ENCODE data around the gene SH3RF3. TPM values are rescaled to one million over a fixed set of nuclear protein-coding genes. Genes with fewer than 3 reads are reported as not detected.

SH3RF3 gene
- total RNA-seq, 1 donor from 2014 or later: 8.0 TPM

DNA sequence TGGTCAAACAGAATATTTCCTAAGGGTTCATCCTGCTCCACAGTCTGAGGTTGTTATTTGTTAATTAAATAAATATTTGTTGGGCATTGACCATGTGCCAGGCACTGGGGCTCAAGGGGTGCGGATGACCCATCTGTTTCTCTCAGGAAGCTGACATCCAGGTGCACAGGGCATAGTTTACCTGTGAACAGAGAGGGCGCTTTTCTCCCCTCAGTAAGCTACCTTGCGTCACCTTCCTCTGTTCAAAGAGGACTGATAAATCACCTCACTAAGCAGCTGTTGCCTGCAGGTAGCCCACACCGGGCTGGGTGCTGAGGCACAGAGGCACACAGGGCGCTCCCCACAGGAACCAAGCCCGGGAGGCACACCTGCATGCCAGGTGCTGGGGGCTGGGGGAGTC lies 41.6 kb downstream of the SH3RF3 start:
- no peak for ATAC-seq
- intact Hi-C loops (cut with DNase I): loop anchor here (5.0 kb wide), 2 partner anchors 38 to 72 kb away; no protein-coding TSS in a partner anchor
- no peak for DNase-seq (ENCODE audit: missing footprints)

DNA sequence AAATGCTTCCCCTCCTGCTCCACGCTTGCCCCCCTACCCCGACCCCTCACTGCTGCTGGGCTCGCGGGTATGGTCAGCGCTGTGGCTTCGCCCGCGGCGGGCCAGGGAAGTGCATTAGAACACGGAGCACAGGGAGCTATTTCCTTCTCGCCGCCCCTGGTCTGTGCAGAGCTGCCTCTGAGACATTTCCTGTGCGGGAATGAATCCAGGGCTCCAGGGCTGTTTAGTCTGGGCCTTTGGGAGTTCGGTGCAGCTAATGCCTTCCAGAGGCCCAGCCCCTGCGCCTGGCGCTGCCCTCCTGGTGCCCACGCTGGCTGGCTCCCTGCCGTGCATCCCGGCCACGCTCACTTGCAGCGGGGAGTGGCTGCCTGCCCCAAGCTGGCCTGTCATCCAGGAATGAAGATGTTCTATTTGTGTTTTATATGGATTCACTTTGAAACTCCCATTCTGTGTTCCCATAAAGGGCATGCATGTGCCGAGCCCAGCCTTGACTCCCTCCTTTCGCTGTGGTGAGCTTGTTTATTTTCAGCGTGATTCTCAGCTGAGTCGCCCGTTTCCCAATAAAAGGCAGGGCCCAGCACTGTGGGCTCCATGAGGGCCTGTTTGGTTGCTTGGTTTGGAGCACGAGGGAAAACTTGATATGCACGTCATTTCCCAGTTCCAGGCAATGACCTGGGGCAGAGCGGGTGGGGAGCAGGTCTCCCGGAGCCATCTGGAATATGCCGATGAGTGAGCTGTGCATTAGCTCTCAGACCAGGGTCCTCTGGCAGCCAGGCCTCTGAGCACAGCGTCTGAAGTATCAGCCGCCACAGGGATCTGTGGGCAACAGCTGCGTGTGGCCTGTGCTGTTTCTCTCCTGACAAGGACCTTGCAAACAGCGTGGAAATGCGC lies 42.7 kb downstream of the SH3RF3 start:
- peak; percentile 35 for ATAC-seq
- no peak for DNase-seq (ENCODE audit: missing footprints)
- intact Hi-C loops (cut with DNase I): loop anchor here (5.0 kb wide), 2 partner anchors 39 to 71 kb away; no protein-coding TSS in a partner anchor

DNA sequence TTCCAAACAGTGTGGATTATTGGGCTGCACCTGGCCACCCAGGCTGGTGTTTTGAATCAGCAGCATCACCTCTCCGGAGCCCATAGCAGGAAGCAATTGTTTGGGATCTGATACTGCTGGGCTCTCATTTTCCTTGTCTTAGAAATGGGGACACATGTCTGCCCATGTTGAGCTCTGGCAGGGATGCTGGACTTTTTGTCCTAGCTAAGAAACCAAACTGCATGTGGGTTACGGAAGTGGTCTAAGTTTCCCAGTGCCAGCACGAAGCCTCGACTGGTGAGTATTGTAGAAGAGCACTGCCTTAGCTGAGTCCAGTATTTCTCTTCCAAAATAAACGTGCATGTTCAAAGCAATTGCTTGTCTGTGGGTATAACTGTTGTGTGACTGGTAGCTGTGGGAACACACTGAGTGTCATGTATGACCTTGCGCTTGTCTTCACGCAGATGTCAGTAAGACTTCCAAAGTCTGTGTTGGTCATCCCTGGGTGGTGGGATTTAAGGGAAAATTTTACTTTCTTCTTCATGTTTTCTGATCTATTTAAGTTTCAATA lies 43.6 kb downstream of the SH3RF3 start:
- ATAC-seq: no peak
- no peak for DNase-seq (ENCODE audit: missing footprints)
- intact Hi-C loops (cut with DNase I): loop anchor here (5.0 kb wide), 2 partner anchors 40 to 70 kb away; no protein-coding TSS in a partner anchor

DNA sequence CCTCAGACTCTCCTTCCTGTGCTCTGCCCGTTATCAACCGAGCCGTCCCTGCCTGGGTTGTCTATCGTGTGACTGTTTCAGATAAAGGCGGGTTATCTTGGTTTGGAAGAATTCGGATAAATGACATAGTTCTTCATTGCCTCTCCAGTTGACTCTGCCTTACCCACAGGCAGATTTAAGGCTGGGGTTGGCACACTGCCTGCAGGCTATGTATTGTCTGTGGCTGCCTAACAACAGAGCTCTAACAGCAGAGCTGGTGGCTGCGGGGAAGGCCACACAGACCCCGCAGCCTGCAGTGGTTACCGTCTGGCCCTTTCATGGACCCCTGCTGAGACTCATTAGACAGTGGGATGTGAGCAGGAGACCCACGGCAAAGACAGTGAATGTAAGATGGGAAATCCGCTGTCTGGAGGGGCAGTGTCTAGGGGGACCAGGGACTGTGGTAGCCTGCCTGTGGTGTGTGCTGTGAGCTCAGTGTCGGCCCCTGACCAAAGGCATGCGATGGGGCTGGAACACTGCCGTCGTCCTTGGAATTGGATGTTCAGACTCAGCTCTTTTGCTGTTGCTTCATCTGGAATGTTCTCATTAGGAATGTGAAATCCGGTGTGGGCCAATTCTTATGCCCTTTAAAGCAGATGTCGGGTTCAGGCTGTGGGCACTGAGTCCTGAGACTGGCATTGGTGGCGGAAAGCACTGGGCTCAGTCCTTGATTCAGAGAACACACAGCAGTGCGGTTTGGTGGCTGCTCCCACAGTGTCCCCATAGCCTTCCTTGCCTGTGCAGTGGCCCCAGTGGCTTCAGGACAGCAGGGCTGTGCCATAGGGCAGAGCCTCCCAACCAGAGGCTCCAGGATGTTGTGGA lies 44.5 kb downstream of the SH3RF3 start:
- ATAC-seq: peak; percentile 84
- intact Hi-C loops (cut with DNase I): loop anchor here (5.0 kb wide), 2 partner anchors 41 to 69 kb away; no protein-coding TSS in a partner anchor

DNA sequence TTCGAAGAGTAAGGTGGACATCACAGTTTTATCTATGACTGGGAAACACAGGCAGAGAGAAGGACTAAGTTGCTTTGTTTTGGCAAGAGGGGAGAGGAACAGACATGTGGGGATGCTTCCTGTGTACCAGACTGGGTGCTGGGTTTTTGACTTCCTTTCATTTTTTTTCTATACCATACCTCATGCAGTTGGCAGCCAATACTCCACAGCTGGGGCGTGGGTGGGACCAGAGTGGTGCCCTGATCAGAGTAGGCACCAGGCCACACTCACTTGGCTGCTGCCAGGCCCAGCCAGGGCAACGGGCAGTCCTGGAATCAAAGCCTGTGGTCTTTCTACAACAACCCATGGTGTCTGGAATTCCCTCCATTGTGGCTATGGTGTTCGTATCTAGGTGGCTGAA lies 45.2 kb downstream of the SH3RF3 start:
- DNase-seq (ENCODE audit: missing footprints) (no peak), ATAC-seq (no peak)
- intact Hi-C loops (cut with DNase I): loop anchor here (5.0 kb wide), 2 partner anchors 42 to 68 kb away; no protein-coding TSS in a partner anchor

More for the DNA sequence above, 44.5 kb downstream of the SH3RF3 start:
- peak; percentile 87 for DNase-seq (ENCODE audit: missing footprints)

DNA sequence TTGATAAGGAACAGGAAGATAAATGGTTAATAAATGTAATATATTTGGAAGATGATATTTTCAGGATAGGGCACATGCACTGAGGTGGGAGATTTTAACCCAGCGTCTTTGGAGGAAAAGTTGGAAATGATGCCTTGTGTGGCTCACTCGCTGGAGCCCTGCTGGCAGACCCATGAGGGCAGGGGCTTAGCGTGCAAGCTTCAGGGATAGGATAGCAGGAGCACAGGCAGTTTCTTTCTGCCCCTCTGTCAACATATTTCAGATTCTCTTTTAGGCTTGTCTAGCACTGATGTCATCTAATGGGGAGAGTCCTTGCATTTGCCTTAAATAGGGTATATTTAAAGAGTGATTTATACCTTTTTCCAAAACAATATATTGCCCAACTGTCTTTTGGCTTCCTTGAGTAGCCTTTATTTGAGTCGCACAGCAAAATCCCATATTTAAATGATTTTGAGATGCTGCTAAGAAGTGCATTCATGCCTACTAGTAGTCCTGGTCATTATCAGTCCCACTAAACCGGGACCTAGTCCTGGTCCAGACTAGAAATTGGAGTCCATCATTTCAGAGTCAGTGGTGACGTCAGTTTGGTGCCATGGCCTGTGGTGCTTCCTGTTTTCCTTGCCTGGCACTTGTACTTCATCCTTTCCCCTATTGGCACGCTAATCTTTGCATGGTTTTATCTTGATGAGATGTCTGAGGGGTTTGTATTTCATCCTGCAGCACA lies 45.8 kb downstream of the SH3RF3 start:
- DNase-seq (ENCODE audit: missing footprints): no peak
- intact Hi-C loops (cut with DNase I): loop anchor here (5.0 kb wide), 2 partner anchors 42 to 68 kb away; no protein-coding TSS in a partner anchor
- ATAC-seq: no peak

DNA sequence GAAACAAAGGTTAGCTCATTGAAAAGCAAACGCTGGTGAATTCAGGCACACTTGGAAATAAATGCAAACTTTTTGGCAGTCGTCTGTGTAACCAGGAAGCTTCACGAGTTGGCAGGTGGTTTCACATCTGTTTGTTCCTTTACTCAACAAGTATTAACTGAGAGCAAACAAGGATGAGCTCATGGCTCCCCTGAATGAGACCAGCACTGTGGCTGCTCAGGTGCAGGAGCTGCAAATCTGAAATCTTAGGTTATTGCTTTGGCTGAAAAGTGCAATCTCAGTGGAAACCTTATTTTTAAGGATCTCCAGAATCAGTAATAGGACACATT lies 46.3 kb downstream of the SH3RF3 start:
- intact Hi-C loops (cut with DNase I): no loop called here

DNA sequence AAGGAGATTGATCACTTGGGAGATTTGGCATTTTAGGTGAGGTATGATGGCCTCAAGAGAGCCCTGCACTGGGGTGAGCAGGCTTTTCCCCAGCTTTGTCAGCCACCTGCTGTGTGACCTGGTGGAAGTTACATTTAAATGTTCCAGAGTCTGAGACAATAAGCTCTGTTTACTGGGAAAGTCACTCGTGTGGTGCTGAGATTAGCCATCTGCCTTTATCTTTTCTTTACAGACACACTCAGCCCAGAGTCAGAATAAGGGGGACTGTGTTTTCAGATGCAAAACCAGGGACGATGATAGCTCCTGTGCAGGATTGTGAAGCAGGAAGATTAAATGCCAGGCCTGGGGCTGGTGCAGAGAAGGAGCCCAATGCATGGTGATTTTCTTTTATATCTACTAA lies 47.9 kb downstream of the SH3RF3 start:
- intact Hi-C loops (cut with DNase I): no loop called here
- ATAC-seq: no peak
- no peak for DNase-seq (ENCODE audit: missing footprints)

More for the DNA sequence above, 46.3 kb downstream of the SH3RF3 start:
- ATAC-seq (no peak), DNase-seq (ENCODE audit: missing footprints) (no peak)

DNA sequence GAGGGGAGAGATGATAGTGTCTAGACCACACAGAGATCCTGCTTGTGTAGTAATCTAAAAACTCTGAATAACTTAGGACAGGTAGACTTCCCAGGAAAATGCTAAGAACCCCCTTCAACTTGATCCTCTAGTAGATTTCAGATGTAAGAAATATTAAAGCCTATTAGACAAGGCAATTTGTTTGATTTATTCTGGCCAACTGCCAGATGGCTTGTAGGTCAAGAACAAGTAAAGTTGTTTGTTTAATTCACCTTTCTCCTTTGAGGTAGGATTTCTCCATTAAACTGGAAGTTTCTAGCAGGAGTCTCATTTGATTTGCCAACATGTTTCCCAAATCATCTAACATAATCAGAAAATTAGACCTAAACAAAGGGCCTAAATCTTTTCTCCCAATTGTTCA lies 48.6 kb downstream of the SH3RF3 start:
- intact Hi-C loops (cut with DNase I): no loop called here
- DNase-seq (ENCODE audit: missing footprints) (no peak), ATAC-seq (no peak)

DNA sequence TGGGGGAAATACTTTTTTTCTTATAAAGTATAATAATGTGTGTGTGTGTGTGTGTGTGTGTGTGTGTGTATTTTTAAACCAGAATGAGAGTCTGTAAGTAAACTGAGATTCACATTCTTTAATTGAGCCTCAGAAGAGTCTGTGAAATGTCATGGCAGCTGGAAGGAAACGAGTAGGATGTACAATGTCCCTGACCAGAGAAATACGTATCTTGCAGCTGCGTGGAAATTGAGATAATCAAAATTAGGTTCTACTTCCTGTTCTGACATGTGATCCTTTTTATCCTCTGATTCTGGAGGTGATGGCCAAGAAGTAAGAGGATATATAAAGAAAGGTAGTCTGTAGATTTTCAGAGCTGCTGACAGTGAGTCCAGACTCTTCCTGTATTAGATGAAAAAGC lies 50.0 kb downstream of the SH3RF3 start:
- no peak for ATAC-seq
- intact Hi-C loops (cut with DNase I): no loop called here
- DNase-seq (ENCODE audit: missing footprints): no peak

DNA sequence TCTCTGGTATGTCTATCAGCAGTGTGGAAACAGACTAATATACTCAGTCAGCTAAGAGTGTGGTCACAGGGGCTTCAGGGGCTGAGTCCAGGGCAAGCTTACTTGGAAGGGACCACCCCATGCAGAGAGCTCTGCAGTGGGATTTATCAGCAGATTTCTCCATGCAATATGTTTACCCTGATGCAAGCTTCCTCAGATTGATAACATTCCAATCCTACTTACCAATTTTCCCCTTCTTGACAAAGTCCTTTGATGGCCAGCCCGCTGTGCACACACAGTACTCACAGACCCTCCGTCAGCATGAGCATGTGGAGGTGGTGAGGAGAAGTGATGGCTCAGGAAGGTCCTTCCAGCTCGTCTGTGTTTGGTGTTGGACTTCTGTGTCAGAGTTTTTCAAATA lies 51.8 kb downstream of the SH3RF3 start:
- DNase-seq (ENCODE audit: missing footprints) (no peak), ATAC-seq (no peak)
- intact Hi-C loops (cut with DNase I): no loop called here

DNA sequence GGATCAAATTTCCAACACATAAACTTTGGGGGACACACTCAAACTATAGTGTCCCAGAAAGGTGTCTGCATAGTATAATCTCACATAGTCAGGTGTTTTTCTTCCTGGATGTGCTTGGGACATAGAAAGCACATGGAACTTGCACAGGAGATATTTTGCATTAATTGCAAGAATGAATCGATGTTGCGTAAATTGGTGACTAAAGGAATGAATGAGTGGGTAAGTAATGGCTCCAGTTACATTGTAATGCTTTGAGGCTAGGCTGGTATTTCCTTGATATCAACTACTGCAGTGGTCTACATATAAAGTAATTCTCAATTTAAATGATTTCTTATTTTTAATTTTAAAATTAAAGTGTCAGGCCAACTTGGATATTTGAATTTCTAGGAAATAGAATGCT lies 53.4 kb downstream of the SH3RF3 start:
- no peak for ATAC-seq
- no peak for DNase-seq (ENCODE audit: missing footprints)
- intact Hi-C loops (cut with DNase I): no loop called here

DNA sequence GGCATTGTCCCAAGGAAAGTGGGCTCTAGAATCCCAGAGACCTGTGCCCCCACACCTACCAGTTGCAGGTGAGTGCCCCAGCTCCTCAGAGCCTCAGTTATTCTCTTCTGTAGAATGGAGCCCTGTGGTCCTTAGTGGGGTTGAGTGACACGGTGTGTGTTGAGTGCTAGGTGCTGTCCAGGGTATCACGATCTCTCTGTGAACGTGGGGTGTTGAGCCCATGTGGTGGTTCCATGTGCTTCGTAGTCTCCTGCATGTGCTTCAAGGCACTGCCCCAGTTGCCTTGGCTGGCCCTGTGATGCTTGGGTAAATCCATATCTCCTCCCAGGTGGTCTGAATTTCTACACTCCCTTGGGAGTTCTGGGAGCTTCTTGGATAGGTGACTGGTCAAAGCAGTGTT lies 54.9 kb downstream of the SH3RF3 start:
- intact Hi-C loops (cut with DNase I): no loop called here
- ATAC-seq (no peak), DNase-seq (ENCODE audit: missing footprints) (no peak)

DNA sequence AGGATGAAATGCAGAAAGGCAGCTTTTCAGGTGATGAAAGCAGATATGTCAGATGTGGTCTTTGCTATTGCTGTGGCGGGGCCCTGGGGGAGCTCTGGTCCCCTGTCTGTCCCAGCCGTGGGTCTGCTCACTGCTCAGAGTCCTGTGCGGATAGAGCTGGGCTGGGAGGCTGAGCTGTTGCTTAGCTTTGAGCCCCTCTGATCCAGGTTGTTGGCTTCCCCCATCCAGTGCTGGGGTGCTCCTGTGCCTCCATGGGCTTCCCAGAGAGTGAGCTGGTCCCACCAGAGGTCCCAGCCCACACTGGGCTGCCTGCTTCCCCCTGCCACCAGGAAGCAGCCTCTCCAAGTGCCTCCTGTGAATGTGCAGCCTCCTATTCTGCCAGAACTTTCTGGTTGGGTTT lies 55.4 kb downstream of the SH3RF3 start:
- intact Hi-C loops (cut with DNase I): no loop called here
- DNase-seq (ENCODE audit: missing footprints) (no peak), ATAC-seq (no peak)

DNA sequence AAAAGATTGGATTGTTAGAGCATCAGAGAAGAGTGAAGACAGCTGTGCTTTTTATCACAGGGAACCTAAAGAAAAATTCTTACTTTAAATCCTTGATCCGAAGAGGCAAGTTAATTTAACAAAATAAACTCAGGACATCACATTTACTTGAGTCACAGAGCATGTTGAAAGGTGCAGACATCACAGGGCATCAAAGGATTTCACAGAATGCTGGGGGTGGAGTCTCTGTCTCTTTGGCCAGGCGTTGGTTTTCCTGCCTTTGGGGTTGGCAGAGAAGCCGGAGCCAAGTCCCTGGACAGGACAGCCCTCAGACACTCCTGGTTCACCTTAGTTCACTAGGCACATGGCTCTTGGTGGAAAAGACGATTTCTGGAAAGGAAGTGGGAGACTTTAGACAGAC lies 56.3 kb downstream of the SH3RF3 start:
- DNase-seq (ENCODE audit: missing footprints): no peak
- ATAC-seq: peak; percentile 90
- intact Hi-C loops (cut with DNase I): no loop called here

DNA sequence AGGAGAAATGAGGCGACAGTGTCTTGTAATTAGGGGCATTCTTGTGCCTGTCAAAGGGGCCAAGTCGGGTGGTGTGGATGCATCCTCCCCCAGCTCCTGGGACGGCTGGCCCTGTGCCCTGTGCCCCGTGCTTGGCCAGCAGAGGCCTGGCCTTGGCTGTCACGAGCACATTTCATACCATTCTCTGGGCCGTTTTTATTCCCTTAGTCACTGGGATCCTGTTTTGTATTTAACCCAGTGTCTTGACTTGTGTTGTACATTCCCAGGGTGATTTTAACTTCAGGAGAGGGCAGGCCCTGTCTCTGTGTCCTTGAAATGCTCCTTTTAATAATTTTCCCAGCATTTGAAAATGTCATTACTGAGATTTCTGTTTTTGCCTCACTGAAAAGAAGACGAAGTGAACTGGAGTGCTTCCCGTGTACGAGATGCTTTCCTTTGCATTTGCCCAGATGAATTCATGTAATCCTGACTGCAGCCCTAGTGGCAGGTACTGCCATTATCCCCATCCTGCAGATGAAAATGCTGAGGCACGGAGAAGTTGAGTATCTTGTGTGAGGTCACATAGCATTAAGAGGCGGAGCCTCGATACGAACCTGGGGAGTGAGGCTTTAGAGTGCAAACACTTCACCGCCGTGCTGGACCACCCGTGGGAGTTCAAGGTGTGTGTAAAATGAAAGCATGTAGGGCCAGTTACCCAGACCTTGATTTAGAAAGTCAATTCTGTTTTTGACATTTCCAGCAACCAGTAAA lies 57.0 kb downstream of the SH3RF3 start:
- ATAC-seq (peak; percentile 82), DNase-seq (ENCODE audit: missing footprints) (no peak)
- intact Hi-C loops (cut with DNase I): no loop called here

DNA sequence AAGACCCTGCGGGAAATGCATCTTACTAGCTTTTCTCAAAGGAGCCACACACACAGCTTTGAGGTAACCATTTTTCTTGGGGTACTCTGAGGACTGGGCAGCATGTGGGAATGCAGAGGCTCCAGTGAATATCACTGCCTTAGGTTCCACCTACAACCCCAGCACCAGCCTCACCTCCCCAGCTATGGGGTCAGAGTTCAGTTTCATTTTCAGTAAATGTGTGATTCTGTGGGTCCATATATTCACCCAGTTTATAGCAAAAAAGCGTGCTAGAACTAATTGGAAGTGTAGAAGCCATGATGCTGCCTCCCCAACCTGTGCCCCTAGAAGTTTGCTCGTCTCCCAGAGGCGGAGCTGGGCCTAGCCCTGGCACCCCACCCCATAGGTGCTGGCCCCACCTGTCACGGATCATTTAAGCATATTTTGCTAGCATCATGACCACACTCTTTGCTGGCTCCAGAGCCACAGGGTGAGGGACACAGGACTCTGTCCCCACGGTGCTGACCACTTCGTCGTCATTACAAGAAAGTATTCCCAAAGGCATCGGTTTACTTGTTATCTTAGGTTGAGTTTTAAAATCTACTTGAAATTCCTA lies 57.7 kb downstream of the SH3RF3 start:
- ATAC-seq (no peak), DNase-seq (ENCODE audit: missing footprints) (no peak)
- intact Hi-C loops (cut with DNase I): no loop called here

All from Right ventricle myocardium inferior (tissue), 1 donor.